Glomerular visceral epithelial cell (primary cell): ENCODE data around the gene PRDM13.
"Not testable (repeated sequence)": the region's sequence is repeated elsewhere in the genome, so short reads cannot be mapped to it uniquely, and the experiment has no call there.

ENCODE experiments used
- DNase-seq: peaks from one replicate; pipeline ENCODE4 v3.0.0-alpha.2; 2016; ENCODE audit errors: extremely low spot score

PRDM13 gene

DNA sequence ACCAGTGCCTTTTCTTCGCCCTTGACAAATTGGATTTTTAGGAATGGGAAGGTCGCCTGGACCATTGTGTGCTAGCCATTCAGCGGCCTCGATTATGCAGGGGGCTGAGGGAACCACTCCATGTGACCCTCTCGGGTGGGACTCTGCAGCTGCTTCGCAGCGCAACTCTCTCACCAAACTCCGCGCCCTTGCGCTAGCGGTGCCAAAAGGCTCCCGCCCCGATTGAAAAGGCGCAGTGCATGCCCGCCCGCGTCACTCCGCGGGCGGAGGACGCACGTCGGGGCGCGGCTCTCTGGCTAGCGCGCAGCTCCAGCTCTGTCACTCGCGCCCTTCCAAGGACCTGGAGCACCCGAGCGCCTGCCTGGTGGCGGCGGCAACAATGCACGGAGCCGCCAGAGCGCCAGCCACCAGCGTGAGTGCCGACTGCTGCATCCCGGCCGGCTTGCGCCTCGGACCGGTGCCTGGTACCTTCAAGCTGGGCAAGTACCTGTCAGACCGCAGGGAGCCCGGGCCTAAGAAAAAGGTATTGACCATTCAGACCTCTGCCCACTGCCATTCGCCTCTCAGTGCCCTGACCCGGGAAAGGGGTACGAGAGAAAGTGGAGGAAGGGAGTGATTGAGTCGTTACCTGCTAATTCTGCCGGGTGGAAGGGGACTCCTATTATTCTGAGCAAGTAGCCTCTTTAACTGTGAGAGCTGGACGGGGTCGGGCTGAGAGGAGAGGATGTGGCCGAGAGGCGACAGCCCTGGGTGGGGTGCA, at the start of gene PRDM13:
Gene PRDM13 (plus strand): TSS at position 178 of the 760 bp plus-strand sequence. CDS start 202 bp downstream, at position 380.
- no peak for DNase-seq

DNA sequence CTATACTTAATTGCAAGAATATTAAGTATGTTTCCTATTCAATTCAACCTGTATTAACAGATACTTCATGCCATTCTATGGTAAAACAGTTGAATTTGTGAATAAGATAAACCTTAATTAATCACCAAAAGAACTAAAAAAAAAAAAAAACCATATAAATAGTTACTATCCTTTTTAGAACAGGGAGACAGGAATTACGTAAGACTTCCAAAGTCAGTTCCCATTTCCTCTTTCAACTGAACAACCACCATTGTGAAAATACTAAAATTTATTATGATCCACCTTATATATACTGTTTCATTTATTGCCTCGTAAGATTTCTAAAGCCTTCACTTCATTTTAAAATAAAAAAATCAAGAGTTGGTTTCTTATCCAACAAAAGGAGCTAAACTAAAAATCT, 47.6 kb upstream of the PRDM13 start:
- DNase-seq = no peak

DNA sequence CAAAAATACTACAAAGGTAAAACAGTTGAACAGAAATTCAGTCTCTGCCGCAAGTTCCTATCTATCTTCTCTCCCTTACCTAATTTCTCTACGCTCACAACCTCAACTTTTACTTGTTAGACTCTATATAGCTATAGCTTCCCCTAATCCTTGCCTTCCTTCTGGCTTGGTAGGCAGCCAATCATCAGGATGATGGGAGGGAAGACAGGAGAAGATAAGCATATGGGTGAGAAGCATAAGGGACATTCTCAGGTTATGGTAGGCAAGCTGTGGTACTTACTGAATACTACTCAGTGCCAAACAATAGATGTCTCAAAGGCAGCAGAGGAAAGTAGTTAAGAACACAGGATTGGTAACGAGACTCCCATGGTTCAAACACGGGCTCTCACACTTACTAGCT, 46.0 kb upstream of the PRDM13 start:
- no peak for DNase-seq

DNA sequence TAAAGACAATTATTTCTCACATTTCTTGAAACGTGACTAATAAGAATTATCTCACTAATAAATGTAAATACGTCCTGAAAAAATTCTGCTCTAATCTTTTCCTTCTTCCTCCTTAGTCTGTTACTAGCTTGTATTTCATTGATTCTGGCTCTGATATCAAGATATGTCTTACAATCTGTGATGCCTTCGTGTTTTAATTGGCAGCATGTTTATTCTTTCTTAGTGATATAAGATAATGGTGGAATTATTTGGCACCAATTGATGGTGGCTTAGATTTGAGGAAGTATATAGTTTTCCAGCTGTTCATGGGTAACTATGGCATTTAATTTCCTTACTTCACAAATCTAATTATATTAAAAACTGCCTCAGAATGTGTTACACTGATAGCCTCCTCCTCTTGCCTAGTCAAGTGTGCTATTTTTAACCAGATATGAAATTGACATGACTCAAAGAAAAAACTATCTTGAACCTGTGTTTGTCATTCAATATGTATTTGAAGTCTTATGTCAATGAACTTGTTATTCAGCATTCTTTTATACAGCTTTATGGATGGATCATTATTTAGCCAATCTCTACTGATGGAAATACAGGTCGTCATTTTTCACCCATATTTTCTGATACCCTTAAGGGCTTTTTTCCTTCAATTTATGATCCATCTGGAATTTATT, 43.4 kb upstream of the PRDM13 start:
- DNase-seq = no peak

DNA sequence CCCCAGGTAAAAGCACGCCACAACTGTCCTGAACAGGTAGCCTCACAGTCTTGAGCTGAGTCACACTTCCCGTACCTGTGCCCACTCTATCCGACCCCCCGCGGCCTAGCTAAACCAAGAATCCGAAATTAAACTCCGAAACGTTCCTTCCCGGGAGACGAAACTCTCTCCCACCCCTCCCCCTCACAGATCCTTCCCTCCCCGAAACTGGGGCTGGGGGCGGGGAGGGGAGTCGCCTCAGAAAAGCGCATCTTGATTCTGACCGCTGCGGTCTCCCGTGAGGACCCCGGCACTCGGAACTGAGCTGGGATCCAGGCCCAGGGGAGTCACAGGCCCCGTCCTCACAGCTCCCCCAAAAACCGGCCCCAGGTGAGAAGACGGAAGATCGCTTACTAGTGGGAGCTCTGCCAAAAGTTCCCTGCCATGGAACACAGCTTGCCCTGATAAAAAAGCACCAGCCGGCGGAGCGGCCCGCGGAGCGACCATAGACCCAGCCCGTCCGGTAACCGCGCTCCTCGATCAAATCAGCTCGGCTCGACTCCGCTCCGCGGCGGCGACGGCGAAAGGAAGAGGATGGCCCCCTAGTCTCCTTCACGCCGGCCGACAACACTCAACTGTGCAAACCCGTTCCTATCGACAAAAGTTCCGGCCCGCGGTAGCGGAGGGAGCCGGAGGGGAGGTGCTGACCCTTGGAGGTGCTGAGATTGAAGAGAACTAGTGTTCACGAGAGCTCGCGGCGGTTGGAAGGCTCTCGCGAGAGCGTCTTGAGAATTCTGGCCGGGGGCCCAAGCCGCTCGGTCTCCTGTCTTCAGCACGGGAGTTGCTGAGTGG, 38.3 kb upstream of the PRDM13 start, which contains the start of gene CCNC:
Gene CCNC (minus strand): TSS at position 558 of the 831 bp plus-strand sequence. CDS start 133 bp downstream, at position 425.
- peak; percentile 96 for DNase-seq

DNA sequence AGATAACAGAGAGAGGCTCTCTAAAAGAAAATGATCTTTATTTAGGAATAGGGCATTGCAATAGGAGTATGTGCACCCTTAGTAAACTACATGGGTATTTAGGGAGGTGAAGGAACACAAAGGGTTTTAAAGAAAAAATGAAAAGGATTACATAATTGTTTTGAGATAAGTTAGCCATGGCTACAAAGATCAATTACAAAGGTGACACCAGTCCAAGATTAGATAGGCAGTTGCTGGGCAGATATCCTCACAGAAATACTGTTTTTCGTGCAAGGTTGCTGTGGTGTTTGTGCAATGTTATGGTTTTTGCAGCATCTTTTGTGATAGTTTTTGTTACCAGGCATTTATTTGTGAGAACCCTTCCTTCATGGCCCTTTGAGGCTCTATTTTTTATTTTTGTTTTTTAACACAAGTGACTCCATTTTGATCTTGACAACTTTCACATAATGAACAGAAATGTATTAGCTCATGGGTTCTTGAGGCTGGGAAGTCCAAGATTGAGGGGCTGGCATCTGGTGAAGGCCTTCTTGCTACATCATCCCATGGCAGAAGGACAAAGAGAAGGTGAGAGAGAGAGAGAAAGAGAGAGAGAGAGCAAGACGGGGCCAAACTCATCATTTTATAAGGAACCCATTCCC, 32.5 kb upstream of the PRDM13 start:
- DNase-seq = no peak

DNA sequence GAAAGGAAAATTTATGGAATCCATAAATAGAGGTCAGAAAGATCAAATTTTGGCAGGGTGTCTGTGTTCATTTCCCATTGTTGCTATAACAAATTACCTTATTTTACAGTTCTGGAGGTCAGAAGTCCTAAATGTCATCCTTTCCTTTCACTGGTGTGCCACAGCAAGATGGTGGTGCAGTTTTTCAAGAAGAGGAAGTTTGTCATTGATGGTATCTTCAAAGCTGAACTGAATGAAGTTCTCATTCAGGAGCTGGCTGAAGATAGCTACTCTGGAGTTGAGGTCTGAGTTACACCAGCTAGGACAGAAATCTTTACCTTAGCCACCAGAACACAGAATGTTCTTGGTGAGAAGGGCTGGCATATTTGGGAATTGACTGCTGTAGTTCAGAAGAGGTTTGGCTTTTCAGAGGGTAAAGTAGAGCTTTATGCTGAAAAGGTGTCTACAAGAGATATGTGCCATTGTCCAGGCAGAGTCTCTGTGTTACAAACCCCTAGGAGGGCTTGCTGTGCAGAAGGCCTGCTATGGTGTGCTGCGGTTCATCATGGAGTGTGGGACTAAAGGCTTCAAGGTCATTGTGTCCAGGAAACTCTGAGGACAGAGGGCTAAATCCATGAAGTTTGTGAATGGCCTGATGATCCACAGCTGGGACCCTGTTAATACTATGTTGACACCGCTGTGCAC, 30.9 kb upstream of the PRDM13 start:
- DNase-seq = no peak

DNA sequence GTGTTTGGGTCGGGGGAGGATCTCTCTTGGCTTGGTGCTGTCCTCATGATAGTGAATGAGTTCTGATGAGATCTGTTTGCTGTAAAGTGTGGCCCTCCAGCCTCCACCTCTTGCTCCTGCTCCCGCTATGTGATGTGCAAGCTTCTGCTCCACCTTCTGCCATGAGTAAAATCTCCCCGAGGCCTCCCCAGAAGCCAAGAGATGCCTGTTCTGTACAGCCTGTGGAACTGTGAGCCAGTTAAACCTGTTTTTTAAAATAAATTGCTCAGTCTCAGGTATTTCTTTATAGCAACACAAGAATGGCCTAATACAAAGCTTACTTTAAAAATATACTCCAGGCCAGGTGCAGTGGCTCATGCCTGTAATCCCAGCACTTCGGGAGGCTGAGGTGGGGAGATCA, 26.9 kb upstream of the PRDM13 start:
- no peak for DNase-seq

DNA sequence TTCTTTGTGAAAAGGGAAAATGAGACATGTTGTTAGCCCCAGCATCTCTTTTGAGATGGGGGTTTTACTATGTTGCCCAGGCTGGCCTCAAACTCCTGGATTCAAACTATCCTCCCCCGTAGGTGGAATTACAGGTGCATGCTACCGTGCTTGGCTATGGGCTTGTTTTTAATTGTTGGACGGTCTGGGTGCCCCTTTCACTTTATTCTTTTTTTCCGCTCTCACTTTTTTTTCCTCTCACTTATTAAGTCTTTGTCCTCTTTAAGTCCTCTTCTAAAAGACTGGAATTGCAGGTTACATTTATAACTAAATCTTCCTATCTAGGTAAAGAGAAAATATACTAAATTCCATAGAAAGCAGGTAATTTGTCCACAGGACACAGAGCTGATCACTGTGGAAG, 18.8 kb upstream of the PRDM13 start:
- no peak for DNase-seq

DNA sequence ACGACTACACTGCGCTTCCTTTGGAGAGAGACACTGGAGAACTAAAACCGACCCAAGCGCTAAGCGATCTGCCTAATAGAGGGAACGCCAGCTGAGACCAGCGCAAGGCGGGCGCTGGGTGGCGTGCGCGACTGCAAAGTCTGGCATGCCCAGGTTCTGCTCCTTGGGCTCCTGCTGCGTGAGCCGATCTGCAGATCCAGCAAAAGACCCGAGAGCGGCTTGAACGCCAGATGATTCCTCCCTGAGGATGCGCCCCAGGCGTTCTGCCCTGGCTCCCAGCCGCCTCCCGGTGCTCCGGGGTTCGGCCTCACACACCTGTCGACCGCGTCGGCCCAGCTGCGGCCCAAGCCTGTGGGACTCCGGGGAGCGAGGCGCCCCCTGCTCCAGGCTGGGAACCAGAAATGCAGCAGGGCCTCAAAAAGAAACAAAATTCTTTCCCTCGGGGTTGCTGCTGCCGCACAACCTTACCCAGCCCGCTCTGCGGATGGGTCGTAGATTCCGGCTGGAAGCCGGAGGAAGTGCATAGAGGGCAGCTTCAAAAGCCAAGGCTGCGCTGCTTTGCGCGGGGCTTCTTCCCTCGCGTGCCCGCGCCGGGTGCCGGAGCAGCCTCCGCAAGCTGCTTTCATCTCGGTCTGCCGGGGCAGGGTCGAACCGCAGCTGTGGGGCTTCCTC, 17.9 kb upstream of the PRDM13 start:
- DNase-seq = peak; percentile 55

DNA sequence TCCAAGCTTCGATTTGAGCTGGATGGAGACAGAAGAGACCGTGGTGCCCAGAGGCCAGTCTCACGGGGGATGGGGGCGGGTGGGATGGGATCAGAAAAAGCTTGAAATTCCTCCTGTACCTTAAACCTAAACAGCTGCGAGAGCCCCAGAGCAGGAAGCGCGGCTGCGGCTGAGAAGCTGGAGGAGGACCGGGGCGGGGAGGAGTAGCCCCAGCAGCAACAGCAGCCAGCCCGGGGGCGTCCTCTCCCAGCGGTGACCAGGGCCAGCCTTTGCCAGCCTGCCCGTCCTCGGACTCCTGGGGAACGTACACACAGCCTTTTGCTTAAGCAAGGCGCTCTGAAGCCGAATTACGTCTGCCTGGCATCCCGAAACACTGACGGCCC, 17.4 kb upstream of the PRDM13 start:
- peak; percentile 11 for DNase-seq

DNA sequence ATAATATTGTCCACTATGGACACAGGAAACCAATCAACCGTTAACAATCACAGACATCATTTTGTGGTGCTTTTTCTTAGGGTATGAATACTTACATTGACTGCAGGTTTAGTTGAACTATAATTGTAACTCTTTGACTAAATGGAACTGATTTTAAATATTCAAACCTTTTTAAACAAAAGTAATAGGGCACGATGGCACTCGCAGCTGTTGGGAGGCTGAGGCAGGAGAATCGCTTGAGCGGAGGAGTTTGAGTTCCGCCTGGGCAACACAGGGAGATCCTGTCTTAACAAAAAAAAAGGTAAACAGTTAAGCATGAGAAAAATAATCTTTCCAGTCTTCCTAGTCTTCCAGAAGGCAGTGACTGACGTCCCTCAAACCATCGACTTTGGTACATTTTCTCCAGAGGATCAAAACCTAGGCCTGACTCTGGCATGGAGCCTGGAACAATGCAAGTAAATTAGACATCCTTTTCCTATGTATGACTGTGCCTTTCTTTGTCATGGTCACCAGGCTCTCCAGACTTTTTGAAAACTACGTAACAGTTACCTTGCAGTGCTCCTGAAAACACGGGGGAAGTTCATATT, 16.6 kb upstream of the PRDM13 start:
- DNase-seq = no peak

DNA sequence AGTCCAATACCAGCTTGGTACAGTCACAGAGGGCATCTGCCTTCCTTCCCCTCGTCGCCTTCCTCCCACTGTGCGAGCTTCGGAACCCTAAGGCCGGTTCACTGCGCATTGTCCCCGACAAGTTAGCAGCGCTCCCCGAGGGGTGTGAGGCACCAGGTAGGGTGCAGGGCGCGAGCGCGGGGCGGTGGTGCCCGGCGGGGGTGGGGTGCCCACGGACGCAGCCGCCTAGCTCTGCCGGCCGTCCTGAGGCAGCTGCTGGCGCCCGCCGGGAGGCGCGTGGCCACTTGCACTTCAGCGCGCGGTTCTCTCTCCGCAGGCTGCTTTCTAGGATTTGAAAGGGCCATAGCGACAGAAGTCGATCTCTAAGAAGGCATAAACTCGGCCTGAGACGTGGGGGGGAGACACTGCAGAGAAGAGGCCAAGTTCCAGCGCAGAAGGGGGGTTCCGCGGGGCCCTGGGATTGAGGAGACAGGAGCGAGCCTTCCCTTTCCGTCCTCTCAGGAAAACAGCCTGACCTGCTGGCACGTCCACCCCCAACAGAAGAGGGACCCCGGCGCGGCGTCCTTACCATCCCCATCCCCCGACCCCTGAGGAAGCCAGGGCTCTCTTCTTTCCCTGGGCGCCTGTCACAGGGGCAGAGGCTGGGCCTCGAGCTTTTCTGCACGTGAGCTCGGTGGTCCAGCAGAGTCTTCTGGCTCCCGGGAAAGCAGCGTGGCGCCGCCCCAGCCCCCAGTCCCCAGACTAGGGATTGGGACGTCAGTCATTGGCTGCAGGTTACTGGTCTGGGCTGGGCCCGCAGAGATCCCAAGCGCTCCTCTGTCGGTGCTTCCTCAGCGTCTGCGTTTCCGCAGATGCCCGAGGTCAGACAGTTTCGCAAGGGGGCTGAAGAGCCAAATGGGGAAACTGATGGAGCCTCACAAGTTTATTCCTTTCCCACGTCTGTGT, 15.6 kb upstream of the PRDM13 start:
- DNase-seq = no peak

DNA sequence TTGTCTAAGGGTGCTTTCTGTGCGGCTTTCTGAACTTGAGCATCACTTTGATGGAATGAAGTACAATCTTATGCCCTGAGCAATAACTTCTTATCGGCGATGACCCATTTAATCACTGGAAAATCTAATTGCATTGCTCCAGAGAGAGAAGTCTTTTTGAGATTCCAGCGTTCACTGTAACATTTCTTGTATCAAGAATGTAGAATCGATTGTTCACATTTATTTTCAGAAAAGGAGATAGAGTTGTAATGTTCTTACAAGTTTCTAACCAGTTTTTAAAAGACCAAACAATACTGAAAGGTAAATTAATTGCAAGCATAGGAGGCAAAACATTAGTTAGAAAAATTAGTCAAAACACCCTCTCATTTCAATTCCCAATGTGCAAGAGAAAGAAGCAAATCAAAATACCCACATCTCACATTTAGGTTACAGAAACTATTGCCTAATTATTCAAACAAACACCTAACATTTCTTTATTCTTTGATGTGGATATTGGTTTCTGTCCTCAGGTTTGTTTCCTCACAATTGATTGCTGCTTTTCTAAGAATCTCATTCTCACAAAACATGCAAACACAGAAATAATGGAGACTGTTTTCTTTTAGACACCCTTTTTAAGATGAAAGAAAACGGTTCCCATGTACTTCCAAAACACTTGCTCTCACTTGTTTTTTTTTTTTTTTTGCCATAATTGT, 14.8 kb upstream of the PRDM13 start:
- no peak for DNase-seq

DNA sequence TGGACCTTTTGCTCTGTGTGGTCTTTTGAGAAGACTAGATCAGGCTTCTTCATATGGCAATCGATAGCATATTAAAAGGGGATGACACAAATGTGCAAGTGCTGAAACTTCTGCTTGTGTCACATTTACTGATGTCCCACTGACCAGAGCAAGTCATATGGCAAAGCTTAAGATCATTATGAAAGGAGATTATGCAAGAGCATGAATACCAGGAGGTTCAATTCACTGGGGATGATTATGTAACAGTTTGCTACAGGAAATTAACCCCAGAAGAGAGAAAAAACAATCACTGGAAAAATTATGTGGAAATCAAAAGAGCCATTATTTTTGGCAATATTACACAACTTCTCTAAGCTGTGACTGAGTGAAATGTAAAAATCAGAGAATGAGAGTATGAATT, 13.7 kb upstream of the PRDM13 start:
- no peak for DNase-seq

DNA sequence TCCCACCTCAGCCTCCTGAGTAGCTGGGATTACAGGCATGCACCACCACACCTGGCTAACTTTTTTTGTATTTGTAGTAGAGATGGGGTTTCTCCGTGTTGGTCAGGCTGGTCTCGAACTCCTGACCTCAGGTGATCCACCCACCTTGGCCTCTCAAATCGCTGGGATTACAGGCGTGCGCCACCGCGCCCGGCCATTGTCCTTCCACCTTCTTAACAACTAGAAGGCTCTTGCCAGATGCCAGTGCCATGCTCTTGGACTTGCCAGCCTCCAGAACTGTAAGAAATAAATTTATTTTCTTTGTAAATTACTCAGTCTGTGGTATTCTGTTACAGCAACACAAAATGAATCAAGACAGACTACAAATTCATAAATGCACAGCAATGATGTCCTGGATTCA, 11.9 kb upstream of the PRDM13 start:
- DNase-seq = not testable (repeated sequence)

DNA sequence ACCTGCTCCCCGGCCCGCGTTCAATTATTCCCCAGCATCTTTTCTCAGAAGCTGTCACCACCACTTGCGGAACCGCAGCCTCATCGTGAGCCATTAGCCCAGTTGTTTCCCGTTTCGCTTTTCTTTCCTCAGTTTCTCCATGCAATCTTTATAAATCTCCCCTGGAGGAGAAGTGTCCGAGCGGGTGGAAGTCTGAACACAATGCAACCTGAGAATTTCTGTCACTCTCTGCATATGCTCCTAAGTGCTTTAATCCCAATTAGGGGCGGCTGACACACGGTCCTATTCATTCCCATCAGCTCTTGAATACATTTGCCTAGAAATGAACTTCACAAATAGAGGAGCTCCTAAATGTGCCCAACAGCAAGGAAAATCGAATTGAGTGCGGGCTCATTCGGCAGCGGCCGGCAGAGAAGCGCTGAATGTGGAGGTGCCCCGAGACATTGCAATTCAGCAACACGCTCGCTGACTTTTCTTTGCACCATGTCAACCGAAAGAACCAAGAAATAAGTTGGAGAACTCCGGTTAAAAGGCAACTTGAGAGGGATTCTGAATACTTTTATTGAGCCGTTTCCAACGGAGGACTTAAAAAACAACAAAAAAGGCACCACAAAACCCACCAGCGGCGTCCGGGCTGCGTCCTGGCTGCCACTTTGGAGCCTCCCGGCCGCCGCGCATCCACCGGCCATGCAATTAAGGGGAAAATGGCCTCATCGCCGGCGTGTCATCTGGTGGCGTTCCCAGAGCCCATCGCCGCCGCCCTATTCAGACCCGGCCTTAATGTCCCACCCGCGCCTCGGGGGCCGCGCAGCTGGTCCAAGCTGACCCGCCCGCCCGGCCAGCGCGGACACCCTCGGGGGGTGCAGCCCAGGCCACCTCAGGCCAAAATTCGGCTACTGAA, 3.9 kb upstream of the PRDM13 start:
- no peak for DNase-seq
